Osteoblast (primary cell): Measurements from ENCODE around the gene TNK2. TPM values are rescaled to one million over a fixed set of nuclear protein-coding genes. Genes with fewer than 3 reads are reported as not detected.
A peak's percentile ranks its signal among the peaks of the same experiment; 100 is the strongest.

ENCODE experiments used
- DNase-seq: peaks from one replicate; pipeline ENCODE4 v3.0.0; 2011; ENCODE audit warnings: low spot score, mixed read lengths; ENCODE audit not compliant: insufficient read length; ENCODE audit errors: missing footprints
- H2AFZ ChIP-seq: 2 replicates; pipeline ENCODE4 v1.6.0; 2011; ENCODE audit warnings: mild to moderate bottlenecking, low read length
- H3K27ac ChIP-seq: 2 replicates; pipeline ENCODE4 v1.5.1; 2011; ENCODE audit warnings: mild to moderate bottlenecking, low read depth, low read length, moderate library complexity
- H3K27me3 ChIP-seq: 2 replicates; pipeline ENCODE4 v1.6.0; 2012; ENCODE audit warnings: mild to moderate bottlenecking, control low read depth, inconsistent platforms, low read length, moderate library complexity; ENCODE audit not compliant: insufficient read depth
- H3K36me3 ChIP-seq: 2 replicates; pipeline ENCODE4 v1.5.1; 2011; ENCODE audit warnings: mild to moderate bottlenecking, low read length, control low read depth, moderate library complexity; ENCODE audit not compliant: insufficient read depth
- H3K4me1 ChIP-seq: 2 replicates; pipeline ENCODE4 v1.5.1; 2011; ENCODE audit warnings: mild to moderate bottlenecking, low read length, control low read depth, moderate library complexity; ENCODE audit not compliant: insufficient read depth
- H3K4me2 ChIP-seq: 2 replicates; pipeline ENCODE4 v1.6.0; 2011; ENCODE audit warnings: mild to moderate bottlenecking, low read length; ENCODE audit not compliant: insufficient read depth
- H3K4me3 ChIP-seq: fragments of 200-600 bp; sonication (generic); 3 replicates; pipeline ENCODE4 v1.5.1; 2012; ENCODE audit warnings: mild to moderate bottlenecking, low read length, inconsistent platforms; ENCODE audit not compliant: insufficient read depth
- H3K79me2 ChIP-seq: 2 replicates; pipeline ENCODE4 v1.6.0; 2012; ENCODE audit warnings: mild to moderate bottlenecking, low read length, control low read depth, inconsistent platforms; ENCODE audit not compliant: insufficient read depth
- H3K9me3 ChIP-seq: 2 replicates; pipeline ENCODE4 v1.5.1; 2011; ENCODE audit warnings: low read depth, low read length, control low read depth
- H4K20me1 ChIP-seq: 2 replicates; pipeline ENCODE4 v1.6.0; 2012; ENCODE audit warnings: mild to moderate bottlenecking, low read length, control low read depth; ENCODE audit not compliant: insufficient read depth
- total RNA-seq: library from RNA; depleted of rRNA; stranded (reverse); fragments of >200 nt; gene quantifications from 2 replicates; pipeline ENCODE4 v1.2.3, GENCODE V29; 2012
- TF ChIP-seq, protein P1 (sequence below): IDR thresholded peaks from 2 replicates; pipeline ENCODE4 v1.5.1; 2011; ENCODE audit warnings: mild to moderate bottlenecking, low read depth, low read length, moderate library complexity; ENCODE audit errors: extremely low read depth

TNK2 gene
- total RNA-seq, 1 donor = 11.6 TPM

DNA sequence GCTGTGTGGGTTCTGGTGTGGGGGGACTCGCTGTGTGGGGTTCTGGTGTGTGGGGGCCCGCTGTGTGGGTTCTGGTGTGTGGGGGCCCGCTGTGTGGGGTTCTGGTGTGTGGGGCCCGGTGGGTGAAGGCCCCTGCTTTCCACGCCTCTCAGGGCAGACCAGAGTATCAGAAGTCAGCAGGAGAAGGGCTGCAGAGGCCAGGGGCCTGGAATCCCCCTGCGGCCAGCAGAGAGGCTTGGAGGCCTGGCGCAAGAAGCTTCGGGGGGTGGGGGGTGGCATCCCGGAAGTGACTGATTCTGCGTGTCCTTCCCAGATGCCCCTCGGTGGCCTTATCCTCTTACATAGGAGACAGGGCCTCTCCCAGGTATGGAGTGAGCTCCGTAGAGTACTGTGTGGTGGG is 37.4 kb downstream of the TNK2 start:
- Histone ChIP-seq H3K27ac (no peak overlapping the region), H4K20me1 (peaks cover 18% of the 10 kb centered on the region)
- TF ChIP-seq, protein P1, sequence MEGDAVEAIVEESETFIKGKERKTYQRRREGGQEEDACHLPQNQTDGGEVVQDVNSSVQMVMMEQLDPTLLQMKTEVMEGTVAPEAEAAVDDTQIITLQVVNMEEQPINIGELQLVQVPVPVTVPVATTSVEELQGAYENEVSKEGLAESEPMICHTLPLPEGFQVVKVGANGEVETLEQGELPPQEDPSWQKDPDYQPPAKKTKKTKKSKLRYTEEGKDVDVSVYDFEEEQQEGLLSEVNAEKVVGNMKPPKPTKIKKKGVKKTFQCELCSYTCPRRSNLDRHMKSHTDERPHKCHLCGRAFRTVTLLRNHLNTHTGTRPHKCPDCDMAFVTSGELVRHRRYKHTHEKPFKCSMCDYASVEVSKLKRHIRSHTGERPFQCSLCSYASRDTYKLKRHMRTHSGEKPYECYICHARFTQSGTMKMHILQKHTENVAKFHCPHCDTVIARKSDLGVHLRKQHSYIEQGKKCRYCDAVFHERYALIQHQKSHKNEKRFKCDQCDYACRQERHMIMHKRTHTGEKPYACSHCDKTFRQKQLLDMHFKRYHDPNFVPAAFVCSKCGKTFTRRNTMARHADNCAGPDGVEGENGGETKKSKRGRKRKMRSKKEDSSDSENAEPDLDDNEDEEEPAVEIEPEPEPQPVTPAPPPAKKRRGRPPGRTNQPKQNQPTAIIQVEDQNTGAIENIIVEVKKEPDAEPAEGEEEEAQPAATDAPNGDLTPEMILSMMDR = no peak

DNA sequence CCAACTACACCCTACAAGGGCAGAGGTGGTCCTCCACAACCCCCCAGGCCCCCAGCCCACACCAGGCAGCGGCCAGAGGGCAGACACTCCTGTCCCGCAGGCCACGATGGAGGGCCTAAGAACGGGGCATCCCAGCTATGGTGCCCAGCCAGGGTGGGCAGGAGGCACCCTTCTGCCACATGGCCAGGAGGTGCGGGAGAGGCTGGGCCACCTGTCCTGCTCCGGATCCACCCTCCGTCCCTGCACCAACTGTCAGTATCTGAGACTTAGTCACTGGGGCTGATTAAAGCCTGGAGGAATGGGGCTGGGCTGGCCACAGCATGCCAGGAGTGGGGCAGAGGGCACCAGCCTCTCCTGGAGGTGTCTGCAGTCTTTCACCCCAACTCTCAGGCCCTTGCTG is 37.9 kb downstream of the TNK2 start:
- Histone ChIP-seq H3K4me1 (peaks cover 3% of the 10 kb centered on the region), H3K36me3 (no peaks in the 10 kb centered on the region), H3K9me3 (no peaks in the 10 kb centered on the region), H3K79me2 (peaks cover 7% of the 10 kb centered on the region), H3K4me3 (no peak overlapping the region), H3K27ac (no peak overlapping the region), H3K4me2 (no peak overlapping the region), H4K20me1 (peaks cover 20% of the 10 kb centered on the region), H3K27me3 (no peaks in the 10 kb centered on the region), H2AFZ (no peak overlapping the region)
- peak; percentile 98 for DNase-seq
- TF ChIP-seq, protein P1 = no peak

More for the DNA sequence above, 37.4 kb downstream of the TNK2 start:
- DNase-seq = no peak
- H3K36me3 ChIP-seq = peaks cover under 1% of the 10 kb centered on the region
- no peak overlapping the region for H2AFZ ChIP-seq
- peaks cover 3% of the 10 kb centered on the region for H3K4me1 ChIP-seq
- no peaks in the 10 kb centered on the region for H3K27me3 ChIP-seq
- no peak overlapping the region for H3K4me2 ChIP-seq
- no peak overlapping the region for H3K4me3 ChIP-seq
- no peaks in the 10 kb centered on the region for H3K9me3 ChIP-seq
- peaks cover 7% of the 10 kb centered on the region for H3K79me2 ChIP-seq

DNA sequence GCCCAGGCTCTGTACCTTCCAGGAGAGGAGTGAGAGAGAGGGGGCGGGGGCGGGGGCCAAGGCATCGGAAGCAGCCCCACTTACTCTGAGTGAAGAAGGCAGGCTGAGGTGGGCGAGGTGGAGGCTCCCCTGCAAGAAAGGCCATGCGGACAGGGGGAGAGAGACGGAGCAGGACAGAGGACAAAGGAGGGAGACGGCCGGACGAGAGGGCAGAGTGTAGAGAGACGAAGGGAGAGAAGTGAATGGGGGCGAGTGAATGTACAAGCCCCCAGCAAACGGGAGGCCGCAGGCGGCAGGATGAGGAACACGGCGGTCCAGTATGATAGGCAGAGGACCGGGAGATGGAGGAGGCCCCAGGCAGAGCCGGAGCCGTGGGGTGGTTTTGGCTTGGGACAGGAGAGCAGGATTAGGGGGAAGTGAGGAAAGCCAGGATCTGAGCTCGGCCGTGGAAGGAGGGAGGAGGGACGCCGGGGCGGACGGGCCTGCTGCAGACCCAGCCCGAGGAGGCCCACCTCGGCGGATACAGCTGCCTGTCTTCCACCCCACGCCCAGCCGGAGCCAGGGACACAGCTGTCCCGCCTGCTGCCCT is 38.8 kb downstream of the TNK2 start:
- peaks cover 3% of the 10 kb centered on the region for H3K4me1 ChIP-seq
- peaks cover 22% of the 10 kb centered on the region for H4K20me1 ChIP-seq
- H2AFZ ChIP-seq = no peak overlapping the region
- H3K27ac ChIP-seq = no peak overlapping the region
- no peak overlapping the region for H3K4me2 ChIP-seq
- DNase-seq = no peak
- no peaks in the 10 kb centered on the region for H3K9me3 ChIP-seq
- TF ChIP-seq, protein P1 = no peak
- no peaks in the 10 kb centered on the region for H3K27me3 ChIP-seq
- no peaks in the 10 kb centered on the region for H3K36me3 ChIP-seq
- peaks cover 7% of the 10 kb centered on the region for H3K79me2 ChIP-seq
- no peak overlapping the region for H3K4me3 ChIP-seq

DNA sequence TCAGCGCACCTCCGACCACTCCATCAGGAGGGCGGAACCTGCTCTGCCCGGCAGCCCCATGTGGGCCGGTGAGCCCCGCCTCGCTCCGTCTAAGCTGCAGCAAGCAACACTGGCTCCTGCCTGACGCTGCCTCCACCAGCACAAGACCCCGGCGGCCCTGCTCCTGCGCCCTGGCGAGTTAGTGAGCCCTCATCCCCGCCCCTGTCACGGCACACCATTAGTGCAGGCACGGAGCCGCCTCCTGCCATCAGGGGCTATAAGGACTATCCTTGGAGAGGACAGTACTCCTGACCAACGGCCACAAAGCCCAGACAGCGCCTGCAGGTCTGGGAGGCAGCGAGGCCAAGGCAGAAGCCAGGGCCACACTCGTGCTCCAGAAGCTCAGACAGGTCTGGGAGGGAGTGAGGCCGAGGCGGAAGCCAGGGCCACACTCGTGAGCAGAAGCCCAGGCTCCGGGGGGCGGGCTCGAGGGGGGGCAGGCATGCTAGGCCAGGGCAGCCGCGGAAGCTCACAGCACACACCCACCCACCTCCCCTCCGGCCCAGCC is 39.4 kb downstream of the TNK2 start:
- Histone ChIP-seq H3K4me3 (no peak overlapping the region), H4K20me1 (peaks cover 19% of the 10 kb centered on the region), H3K27me3 (no peaks in the 10 kb centered on the region), H3K36me3 (no peaks in the 10 kb centered on the region), H3K9me3 (no peaks in the 10 kb centered on the region), H3K4me1 (no peaks in the 10 kb centered on the region), H2AFZ (no peak overlapping the region), H3K27ac (no peak overlapping the region), H3K4me2 (no peak overlapping the region), H3K79me2 (peaks cover 5% of the 10 kb centered on the region)
- TF ChIP-seq, protein P1 = no peak
- DNase-seq = peak; percentile 74
